Measurements from ENCODE around the gene PXK.

Gene PXK

GRCh38 chr3:58471025-58471887 is 138.6 kb downstream of the PXK start:
- peak; percentile 2 for DNase-seq

DNA sequence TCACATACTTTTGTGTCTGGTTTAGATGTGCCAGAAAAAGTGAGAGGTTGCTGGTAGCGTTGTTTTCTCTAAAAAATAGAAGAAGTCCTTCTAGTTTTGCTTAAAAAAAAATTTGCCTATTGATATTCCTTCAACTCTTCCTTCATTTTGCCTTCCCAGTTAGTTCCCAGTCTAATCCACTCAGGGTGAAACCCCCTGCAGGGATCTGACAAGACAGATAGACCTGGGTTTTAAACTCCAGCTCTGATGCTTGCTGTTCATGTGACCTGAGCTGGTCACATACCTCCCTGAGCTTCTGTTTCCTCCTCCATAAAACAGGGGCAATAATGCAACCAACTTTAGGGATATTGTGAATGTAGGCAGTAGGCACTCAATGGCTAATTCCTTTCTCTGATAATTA is 140.6 kb downstream of the PXK start:
- DNase-seq: no peak

- DNase-seq: no peak
These were observed 141.7 kb downstream of the PXK start for GRCh38 chr3:58474348-58474911.

DNA sequence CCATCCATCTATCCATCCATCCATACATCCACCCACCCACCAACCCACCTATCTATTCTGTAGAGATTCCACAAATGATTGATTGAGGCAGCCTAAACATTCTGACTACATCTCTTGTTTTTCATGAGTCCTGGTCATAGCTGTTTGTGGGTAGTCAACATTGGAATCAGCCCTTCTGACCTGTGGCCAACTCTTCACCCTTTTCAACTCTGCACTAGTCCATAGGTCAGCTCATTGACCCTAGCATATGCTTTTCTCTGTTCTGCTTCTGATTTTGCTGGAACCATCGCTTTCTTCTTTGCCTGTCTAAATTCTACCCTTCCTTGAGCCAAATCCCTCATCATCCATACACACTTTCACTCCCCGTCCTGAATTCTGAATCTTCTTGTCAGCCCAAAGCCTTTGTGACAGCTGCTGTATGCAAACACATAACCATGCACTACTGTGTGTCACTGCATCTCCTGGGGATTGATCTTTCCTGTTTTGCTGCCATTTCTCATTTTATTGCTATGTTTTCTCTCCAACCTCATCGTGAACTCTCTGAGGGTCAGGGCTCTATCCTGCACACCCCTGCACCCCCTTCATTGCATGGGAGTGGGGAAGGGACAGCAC is 142.4 kb downstream of the PXK start:
- DNase-seq: no peak
